NCI-H226 (cell line): ENCODE results near the gene NSFL1C.
"Not testable (repeated sequence)": the region's sequence is repeated elsewhere in the genome, so short reads cannot be mapped to it uniquely, and the experiment has no call there.

Experiments used
- DNase-seq: peaks from one replicate; pipeline ENCODE4 v3.0.0-alpha.2; 2015

The NSFL1C gene

DNA sequence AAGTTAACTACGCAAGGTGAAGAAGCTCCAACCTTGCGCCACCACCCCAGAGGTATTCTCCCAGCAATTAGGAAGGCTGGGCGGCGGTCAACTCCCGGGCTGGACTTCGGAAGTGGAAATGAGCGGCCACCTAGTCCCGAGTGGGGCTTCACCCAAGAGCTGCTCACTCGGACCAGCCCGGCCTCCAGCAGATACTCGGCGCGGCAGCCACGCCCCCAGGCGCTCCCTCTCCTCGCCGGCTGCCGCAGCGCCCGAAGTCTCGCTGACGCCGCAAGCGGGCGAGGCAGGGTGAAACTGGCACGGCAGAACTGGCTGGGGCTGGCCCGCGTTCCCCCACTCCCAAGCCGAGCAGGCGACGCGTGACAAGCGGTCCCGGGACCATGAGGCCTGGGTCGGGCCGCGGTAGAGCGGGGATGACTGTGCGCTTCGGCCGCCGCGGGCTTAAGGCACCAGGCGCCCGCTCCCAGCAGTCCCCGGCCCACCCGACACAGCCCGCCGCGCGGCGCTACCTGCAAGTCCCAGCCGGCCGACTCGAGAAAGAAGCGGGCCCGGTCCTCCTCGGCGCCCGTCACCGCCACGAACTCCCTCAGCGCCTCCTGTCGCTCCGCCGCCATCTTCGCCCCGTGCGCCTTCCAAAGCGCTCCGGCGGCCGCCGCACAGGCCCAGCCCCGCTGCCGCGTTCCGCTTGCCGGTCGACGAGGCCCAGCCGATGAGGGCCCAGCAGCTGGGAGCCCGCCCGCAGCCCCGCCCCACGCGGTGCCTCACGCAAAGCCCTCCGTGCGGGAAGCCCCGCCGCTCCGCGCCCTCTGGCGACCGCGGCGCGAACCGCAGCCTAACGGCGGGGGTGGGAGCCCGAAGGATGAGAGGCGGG, at the start of gene NSFL1C:
Gene NSFL1C (minus strand): TSS at position 639 of the 871 bp plus-strand sequence. CDS start 25 bp downstream, at position 614.
- DNase-seq = peak; percentile 77

GRCh38 chr20:1513801-1514200, 47.2 kb upstream of the NSFL1C start:
- DNase-seq = no peak

DNA sequence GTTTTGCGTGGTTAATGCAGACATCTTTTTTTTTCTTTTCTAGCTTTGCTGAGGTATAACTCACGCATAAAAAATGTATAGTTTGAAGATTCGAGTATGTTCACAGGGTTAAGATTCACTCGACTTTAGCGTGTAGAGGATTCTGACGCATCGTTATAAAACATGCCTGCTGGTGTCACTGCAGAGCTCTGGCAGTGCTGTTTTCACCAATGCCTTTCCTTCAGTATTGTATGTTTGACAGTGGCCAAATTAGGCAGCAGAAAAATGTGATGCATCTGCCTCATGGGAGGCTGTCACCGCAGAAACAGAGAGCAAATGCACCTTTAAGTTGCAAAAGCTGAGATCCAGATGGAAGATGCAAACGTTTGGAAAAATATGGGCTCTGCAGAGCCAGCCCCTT, 42.6 kb upstream of the NSFL1C start:
- DNase-seq = peak; percentile 7

- no peak for DNase-seq
These were observed 41.9 kb upstream of the NSFL1C start for GRCh38 chr20:1508574-1508973.

DNA sequence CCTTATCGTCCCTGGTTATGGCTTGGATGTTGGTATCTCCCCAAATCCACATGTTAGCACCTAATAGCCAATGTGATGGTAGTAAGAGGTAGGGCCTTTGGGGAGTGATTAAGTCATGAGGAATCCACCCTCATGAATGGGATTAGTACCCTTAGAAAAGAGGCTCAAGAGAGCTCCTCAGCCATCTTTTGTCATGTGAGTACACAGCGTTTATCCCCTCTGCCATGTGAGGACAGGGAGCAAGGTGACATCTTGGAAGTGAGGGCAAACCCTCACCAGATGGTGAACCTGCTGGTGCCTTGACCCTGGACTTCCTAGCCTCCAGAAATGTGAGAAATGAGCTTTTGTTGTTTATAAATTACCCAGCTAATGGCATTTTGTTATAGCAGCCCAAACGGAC, 40.6 kb upstream of the NSFL1C start:
- DNase-seq = no peak

GRCh38 chr20:1505871-1506270, 39.2 kb upstream of the NSFL1C start:
- DNase-seq = peak; percentile 59

DNA sequence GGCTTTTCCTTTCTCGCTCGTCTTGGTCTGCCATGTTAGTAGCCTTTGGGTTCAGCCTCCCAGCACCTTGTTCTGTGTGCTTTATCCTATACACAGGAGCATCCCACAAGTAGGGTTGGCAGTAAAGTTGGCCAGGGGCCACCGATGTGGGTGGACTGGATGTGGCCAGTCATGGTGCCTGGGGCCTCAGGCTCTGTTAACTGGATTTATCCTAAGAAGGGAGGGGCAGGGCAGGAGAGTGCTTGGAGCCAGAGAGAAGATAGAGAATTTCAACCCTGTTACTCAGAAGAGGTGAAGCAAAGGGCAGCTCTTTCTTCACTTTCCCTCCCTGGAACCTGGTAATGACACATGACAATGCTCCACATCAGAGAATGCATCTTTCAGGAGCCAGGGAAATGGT, 38.7 kb upstream of the NSFL1C start:
- DNase-seq = peak; percentile 89

- peak; percentile 73 for DNase-seq
These were observed 37.0 kb upstream of the NSFL1C start for GRCh38 chr20:1503564-1504227.

DNA sequence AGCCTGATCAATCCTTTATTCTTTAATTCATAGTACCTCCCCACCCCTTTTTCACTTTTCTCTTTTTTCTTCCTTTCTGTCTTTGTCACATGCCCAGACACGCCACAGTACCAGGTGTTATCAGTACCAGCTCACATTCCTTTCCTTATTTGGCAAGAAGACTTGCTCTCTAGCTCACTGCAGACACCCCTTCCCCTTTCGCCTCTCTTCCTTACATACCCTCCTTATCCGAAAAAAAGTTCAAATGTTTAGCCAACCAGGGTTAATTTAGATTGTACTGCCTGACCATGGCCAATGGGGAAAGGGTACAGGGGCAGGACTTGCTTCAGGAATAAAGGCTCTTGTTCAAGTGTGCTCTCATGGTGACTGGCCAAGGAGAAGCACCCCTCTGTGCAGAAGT, 33.8 kb upstream of the NSFL1C start:
- DNase-seq = no peak

- no peak for DNase-seq
These were observed 33.1 kb upstream of the NSFL1C start for GRCh38 chr20:1499528-1500420.

- DNase-seq = not testable (repeated sequence)
These were observed 30.7 kb upstream of the NSFL1C start for GRCh38 chr20:1497371-1497770.

DNA sequence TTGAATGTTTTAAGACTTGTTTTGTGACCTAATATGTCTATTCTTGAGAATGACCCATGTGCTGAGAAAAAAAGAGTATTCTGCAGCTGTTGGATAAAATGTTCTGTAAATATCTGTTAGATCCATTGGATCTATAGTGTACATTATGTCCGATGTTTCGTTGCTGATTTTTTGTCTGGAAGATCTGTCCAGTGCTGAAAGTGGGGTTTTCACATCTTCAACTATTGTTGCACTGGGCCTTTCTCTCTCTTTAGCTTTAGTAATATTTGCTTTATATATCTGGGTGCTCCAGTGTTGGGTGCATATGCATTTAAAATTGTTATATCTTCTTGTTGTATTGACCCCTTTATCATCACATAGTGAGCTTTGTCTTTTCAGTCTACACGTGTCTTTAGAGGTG, 30.3 kb upstream of the NSFL1C start:
- no peak for DNase-seq

- no peak for DNase-seq
These were observed 27.8 kb upstream of the NSFL1C start for GRCh38 chr20:1494436-1494835.

GRCh38 chr20:1493536-1493935, 26.9 kb upstream of the NSFL1C start:
- no peak for DNase-seq

DNA sequence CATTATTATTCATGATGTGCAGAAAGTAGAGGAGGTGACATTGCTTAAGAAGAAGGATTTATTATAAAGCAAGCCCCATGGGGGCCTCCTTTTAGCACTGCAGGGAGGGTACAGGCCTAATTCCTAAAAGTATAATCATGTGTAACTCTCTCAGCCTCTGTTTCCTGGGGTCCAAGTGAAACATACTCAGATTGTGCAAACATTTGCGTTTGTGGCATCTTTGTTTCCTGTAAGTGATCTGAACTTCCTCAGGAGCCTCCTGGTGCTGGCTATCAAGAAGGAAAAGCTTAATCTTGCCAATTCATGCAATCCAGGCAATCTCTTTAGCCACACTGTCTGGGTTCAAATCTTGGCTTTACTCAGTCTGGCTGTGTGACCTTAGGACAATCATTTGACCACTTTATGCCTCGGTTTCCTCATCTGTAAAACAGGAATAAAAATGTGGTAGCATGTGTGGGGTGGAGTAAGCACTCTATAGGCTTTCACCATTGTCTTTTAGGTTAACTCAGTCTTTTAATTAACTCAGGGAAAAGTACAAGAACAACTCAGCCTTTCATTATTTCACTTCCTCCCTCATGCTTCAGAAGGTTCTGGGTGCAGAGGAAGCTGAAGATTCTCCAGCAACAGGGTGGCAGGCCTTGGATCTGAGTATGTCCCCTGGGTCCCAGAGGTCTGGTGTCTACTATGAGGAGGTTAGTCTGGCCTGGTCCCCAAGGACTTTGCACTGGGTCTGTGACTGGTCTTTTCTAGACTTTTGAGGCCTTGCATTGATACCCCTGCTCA, 25.4 kb upstream of the NSFL1C start:
- no peak for DNase-seq

- no peak for DNase-seq
These were observed 24.7 kb upstream of the NSFL1C start, which contains the start of gene SIRPB2 for GRCh38 chr20:1491281-1491840. Gene SIRPB2 (minus strand): TSS chr20:1491420. CDS start chr20:1491359, 61 bp downstream.

- no peak for DNase-seq
These were observed 24.1 kb upstream of the NSFL1C start for GRCh38 chr20:1490643-1491195.

- no peak for DNase-seq
These were observed 23.3 kb upstream of the NSFL1C start for GRCh38 chr20:1489764-1490436.

- DNase-seq = no peak
These were observed 22.7 kb upstream of the NSFL1C start for GRCh38 chr20:1489325-1489724.

GRCh38 chr20:1486566-1486965, 19.9 kb upstream of the NSFL1C start:
- no peak for DNase-seq
